SK-N-SH (cell line): ENCODE measurements around the gene AMPD2. TPM values are rescaled to one million over a fixed set of nuclear protein-coding genes. Genes with fewer than 3 reads are reported as not detected.

Experiments used
- CTCF ChIA-PET: fragments of 300-600, 350-600 bp; formaldehyde crosslinking; extraction: SDS; loops from one replicate; lab custom pipeline; 2021; lab: Yijun Ruan, JAX
- POLR2A ChIA-PET: fragments of 350-600 bp; sonication (Branson Sonifier 250); formaldehyde crosslinking; extraction: SDS; loops from one replicate; lab custom pipeline; 2020; ENCODE audit warnings: antibody characterized with exemption, inconsistent platforms; lab: Yijun Ruan, JAX
- DNase-seq: peaks from one replicate; pipeline ENCODE4 v3.0.0; 2012
- H2AFZ ChIP-seq: fragments of 200-600 bp; sonication (generic); 2 replicates; pipeline ENCODE4 v1.8.1; 2016; ENCODE audit warnings: antibody characterized with exemption, mild to moderate bottlenecking, low read depth
- H3F3A ChIP-seq: fragments of 200-600 bp; sonication (generic); replicated peaks from 2 replicates; pipeline ENCODE3; 2016; ENCODE audit warnings: antibody characterized with exemption, mild to moderate bottlenecking; ENCODE audit not compliant: insufficient read depth
- H3K27ac ChIP-seq, 2 experiments: fragments of 200-500 bp in 1 of 2; fragments of 200-600 bp in 1 of 2; sonication (Bioruptor generic) in 1 of 2; sonication (generic), shearing (Covaris generic) in 1 of 2; 2 replicates each; pipeline versions ENCODE4 v1.5.1 to v1.6.1; 2014 to 2016; ENCODE audit warnings: low read depth in 2 of 2, inconsistent platforms in 1 of 2, low read length in 1 of 2, mild to moderate bottlenecking in 1 of 2, mixed read lengths in 1 of 2
- H3K27me3 ChIP-seq: fragments of 200-600 bp; sonication (generic), shearing (Covaris generic); 2 replicates; pipeline ENCODE4 v1.6.1; 2016; ENCODE audit warnings: mixed run types; ENCODE audit not compliant: insufficient read depth
- H3K36me3 ChIP-seq, 2 experiments: fragments of 200-500 bp in 1 of 2; fragments of 200-600 bp in 1 of 2; sonication (Bioruptor generic) in 1 of 2; sonication (generic) in 1 of 2; replicated peaks in 1 of 2; 2 replicates each; pipeline versions ENCODE3 to v1.5.1; 2014 to 2016; ENCODE audit warnings: low read length in 1 of 2, mild to moderate bottlenecking in 1 of 2; ENCODE audit not compliant: insufficient read depth in 2 of 2, control insufficient read depth in 1 of 2
- H3K4me1 ChIP-seq, 2 experiments: fragments of 200-500 bp in 1 of 2; fragments of 200-600 bp in 1 of 2; sonication (Bioruptor generic) in 1 of 2; sonication (generic), shearing (Covaris generic) in 1 of 2; 2 replicates each; pipeline versions ENCODE4 v1.5.1 to v1.6.1; 2014 to 2016; ENCODE audit warnings: low read depth in 1 of 2, low read length in 1 of 2, mixed run types in 1 of 2; ENCODE audit not compliant: insufficient read depth in 2 of 2, control insufficient read depth in 1 of 2
- H3K4me2 ChIP-seq: fragments of 200-600 bp; sonication (generic), shearing (Covaris generic); 2 replicates; pipeline ENCODE4 v1.6.1; 2017; ENCODE audit warnings: mixed run types
- H3K4me3 ChIP-seq, 2 experiments: fragments of 200-500 bp in 1 of 2; fragments of 200-600 bp in 1 of 2; sonication (Bioruptor generic) in 1 of 2; sonication (generic), shearing (Covaris generic) in 1 of 2; 2 replicates each; pipeline versions ENCODE4 v1.5.1 to v1.8.1; 2014 to 2016; ENCODE audit warnings: low read depth in 2 of 2, inconsistent platforms in 1 of 2, low read length in 1 of 2, mild to moderate bottlenecking in 1 of 2, mixed read lengths in 1 of 2, moderate library complexity in 1 of 2
- H3K79me2 ChIP-seq: fragments of 200-600 bp; sonication (generic); 2 replicates; pipeline ENCODE4 v1.8.1; 2017; ENCODE audit warnings: mild to moderate bottlenecking; ENCODE audit not compliant: insufficient read depth
- H3K9ac ChIP-seq: fragments of 200-600 bp; sonication (generic); 2 replicates; pipeline ENCODE4 v1.6.1; 2017; ENCODE audit warnings: mixed run types
- H3K9me2 ChIP-seq: fragments of 200-600 bp; sonication (generic); 2 replicates; pipeline ENCODE4 v1.6.1; 2017; ENCODE audit warnings: mixed run types
- H3K9me3 ChIP-seq: fragments of 200-600 bp; sonication (generic); 2 replicates; pipeline ENCODE4 v1.6.1; 2017; ENCODE audit warnings: mixed run types, mild to moderate bottlenecking, moderate library complexity
- H4K20me1 ChIP-seq: fragments of 200-600 bp; sonication (generic); 2 replicates; pipeline ENCODE4 v1.6.1; 2017; ENCODE audit warnings: mild to moderate bottlenecking, mixed run types; ENCODE audit not compliant: insufficient read depth
- CHD2 ChIP-seq: fragments of 150-350 bp; IDR thresholded peaks from 2 replicates; pipeline ENCODE4 v1.6.1; 2018; ENCODE audit warnings: low read length; ENCODE audit not compliant: partially characterized antibody
- CTCF ChIP-seq: fragments of 200-600 bp; sonication (generic); IDR thresholded peaks from 2 replicates; pipeline ENCODE4 v1.6.1; 2017; ENCODE audit warnings: antibody characterized with exemption, mild to moderate bottlenecking, moderate library complexity
- EZH2phosphoT487 ChIP-seq: fragments of 200-600 bp; sonication (generic); IDR thresholded peaks from 2 replicates; pipeline ENCODE4 v1.6.1; 2017; ENCODE audit warnings: low read depth, mixed run types, mild to moderate bottlenecking, antibody characterized with exemption, moderate library complexity, borderline replicate concordance
- FOSL2 ChIP-seq: IDR thresholded peaks from 2 replicates; pipeline ENCODE4 v1.4.0; 2012; ENCODE audit warnings: low read depth, mild to moderate bottlenecking, moderate library complexity, borderline replicate concordance
- FOXM1 ChIP-seq: IDR thresholded peaks from 2 replicates; pipeline ENCODE4 v1.4.0; 2012; ENCODE audit warnings: low read depth, mild to moderate bottlenecking
- MXI1 ChIP-seq: IDR thresholded peaks from 2 replicates; pipeline ENCODE4 v1.6.1; 2012; ENCODE audit warnings: mild to moderate bottlenecking, low read depth, low read length, improper control_type of control experiment
- NFIC ChIP-seq: IDR thresholded peaks from 2 replicates; pipeline ENCODE4 v1.4.0; 2012; ENCODE audit warnings: borderline replicate concordance
- POLR2AphosphoS5 ChIP-seq: IDR thresholded peaks from 2 replicates; pipeline ENCODE4 v1.6.1; 2012; ENCODE audit warnings: low read depth, low read length
- RAD21 ChIP-seq: IDR thresholded peaks from 2 replicates; pipeline ENCODE4 v1.6.1; 2012; ENCODE audit warnings: mild to moderate bottlenecking, low read length
- RCOR1 ChIP-seq: fragments of 150-350 bp; IDR thresholded peaks from 2 replicates; pipeline ENCODE4 v1.6.1; 2017; ENCODE audit warnings: antibody characterized with exemption, low read length
- RFX5 ChIP-seq: IDR thresholded peaks from 2 replicates; pipeline ENCODE4 v1.6.1; 2012; ENCODE audit warnings: mild to moderate bottlenecking, improper control_type of control experiment, low read length
- RXRA ChIP-seq: IDR thresholded peaks from 2 replicates; pipeline ENCODE4 v1.4.0; 2012; ENCODE audit warnings: low read depth, mild to moderate bottlenecking, borderline replicate concordance
- SIN3A ChIP-seq: IDR thresholded peaks from 2 replicates; pipeline ENCODE4 v1.6.1; 2012; ENCODE audit warnings: low read depth, mild to moderate bottlenecking, low read length, moderate library complexity, borderline replicate concordance
- TAF1 ChIP-seq: IDR thresholded peaks from 2 replicates; pipeline ENCODE4 v1.6.1; 2012; ENCODE audit warnings: low read depth, mild to moderate bottlenecking, low read length, moderate library complexity, borderline replicate concordance
- TCF12 ChIP-seq: IDR thresholded peaks from 2 replicates; pipeline ENCODE4 v1.4.0; 2012
- USF2 ChIP-seq: fragments of 150-350 bp; IDR thresholded peaks from 2 replicates; pipeline ENCODE4 v1.6.1; 2017; ENCODE audit warnings: antibody characterized with exemption, low read length, low read depth, borderline replicate concordance
- WGBS: methylation state at CpG from one replicate; pipeline ENCODE4 v1.1.6; 2017; ENCODE audit warnings: low lambda C conversion rate; 5-methylcytosine and 5-hydroxymethylcytosine counted together
- polyA plus RNA-seq, 3 experiments: library from polyadenylated mRNA; depleted of rRNA; stranded (reverse); fragments of >200 nt; gene quantifications; 2 replicates each; pipeline ENCODE4 v1.2.3, GENCODE V29; 2012
- TF ChIP-seq, protein P1 (sequence below): IDR thresholded peaks from 2 replicates; pipeline ENCODE4; 2012

Gene AMPD2
- polyA plus RNA-seq, 1 of the 3 experiments (the other 2 are of a cell fraction): 59.1 TPM

- no peak for TF ChIP-seq POLR2AphosphoS5
- TF ChIP-seq CHD2: no peak
- no peak for TF ChIP-seq FOSL2
- TF ChIP-seq NFIC: no peak
- no peak for TF ChIP-seq TAF1
- no peak for TF ChIP-seq FOXM1
- TF ChIP-seq, all 33 proteins: peak for 0
Measured at GRCh38 chr1:109658533-109659042, 39.0 kb downstream of the AMPD2 start (continued).

- Histone ChIP-seq H3K4me3 (no peak overlapping the region), H3K36me3 (peaks cover 0 to 10% of the 10 kb centered on the region in 2 experiments), H3K79me2 (no peaks in the 10 kb centered on the region), H3K9ac (no peak overlapping the region), H3K9me2 (no peaks in the 10 kb centered on the region), H3K4me1 (peaks cover 7 to 12% of the 10 kb centered on the region in 2 experiments; a peak in 2 of 4 replicates), H2AFZ (no peak overlapping the region), H3F3A (no peaks in the 10 kb centered on the region), H4K20me1 (no peaks in the 10 kb centered on the region), H3K27me3 (no peaks in the 10 kb centered on the region), H3K4me2 (no peak overlapping the region), H3K27ac (no peak overlapping the region), H3K9me3 (no peaks in the 10 kb centered on the region)
- WGBS: 68% methylated on average over 2 of the region's 2 CpGs
- CTCF ChIA-PET: interaction anchor here (1.0 to 1.8 kb wide), 2 partner anchors 19 to 127 kb away, joined by 3 to 6 read pairs; no protein-coding TSS in a partner anchor
- no peak for DNase-seq
- no peak for TF ChIP-seq RFX5
- no peak for TF ChIP-seq CHD2
- TF ChIP-seq RXRA: no peak
- no peak for TF ChIP-seq TAF1
- no peak for TF ChIP-seq TCF12
- no peak for TF ChIP-seq EZH2phosphoT487
- no peak for TF ChIP-seq CTCF
- no peak for TF ChIP-seq RCOR1
- TF ChIP-seq, protein P1, sequence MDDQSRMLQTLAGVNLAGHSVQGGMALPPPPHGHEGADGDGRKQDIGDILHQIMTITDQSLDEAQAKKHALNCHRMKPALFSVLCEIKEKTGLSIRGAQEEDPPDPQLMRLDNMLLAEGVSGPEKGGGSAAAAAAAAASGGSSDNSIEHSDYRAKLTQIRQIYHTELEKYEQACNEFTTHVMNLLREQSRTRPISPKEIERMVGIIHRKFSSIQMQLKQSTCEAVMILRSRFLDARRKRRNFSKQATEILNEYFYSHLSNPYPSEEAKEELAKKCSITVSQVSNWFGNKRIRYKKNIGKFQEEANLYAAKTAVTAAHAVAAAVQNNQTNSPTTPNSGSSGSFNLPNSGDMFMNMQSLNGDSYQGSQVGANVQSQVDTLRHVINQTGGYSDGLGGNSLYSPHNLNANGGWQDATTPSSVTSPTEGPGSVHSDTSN: no peak
- TF ChIP-seq SIN3A: no peak
- no peak for TF ChIP-seq FOXM1
- no peak for TF ChIP-seq USF2
- TF ChIP-seq MXI1: no peak
- no peak for TF ChIP-seq RAD21
- POLR2A ChIA-PET: no interaction called here
Measured at GRCh38 chr1:109659145-109659544, 39.5 kb downstream of the AMPD2 start.
